HG03378 (cell line): ENCODE data around the gene TNPO3.
"Not testable (repeated sequence)": the region's sequence is repeated elsewhere in the genome, so short reads cannot be mapped to it uniquely, and the experiment has no call there.

Source experiments
- ATAC-seq: cut with Tn5 transposase; IDR thresholded peaks from one replicate; pipeline ENCODE4 v1.9.1; 2021; ENCODE audit warnings: mild to moderate bottlenecking, moderate library complexity; ENCODE audit not compliant: unreplicated experiment

Gene TNPO3

GRCh38 chr7:129072479-129073011 lies 17.6 kb upstream of the TNPO3 start:
- ATAC-seq: no peak

- no peak for ATAC-seq
These were observed 14.1 kb upstream of the TNPO3 start for GRCh38 chr7:129069021-129069420.

GRCh38 chr7:129067943-129068548 lies 13.1 kb upstream of the TNPO3 start:
- ATAC-seq: no peak

- ATAC-seq: not testable (repeated sequence)
These were observed 12.2 kb upstream of the TNPO3 start for GRCh38 chr7:129067132-129067561.

- no peak for ATAC-seq
These were observed 11.6 kb upstream of the TNPO3 start for GRCh38 chr7:129066290-129067131.

- ATAC-seq: no peak
These were observed 1.1 kb upstream of the TNPO3 start for GRCh38 chr7:129055861-129056464.

- peak; percentile 21 for ATAC-seq
These were observed 444 bp upstream of the TNPO3 start for GRCh38 chr7:129055294-129055816.

- ATAC-seq: no peak
These were observed 923 bp downstream of the TNPO3 start for GRCh38 chr7:129053938-129054437.

GRCh38 chr7:129052441-129052840 lies 2.5 kb downstream of the TNPO3 start:
- no peak for ATAC-seq

- not testable (repeated sequence) for ATAC-seq
These were observed 3.5 kb downstream of the TNPO3 start for GRCh38 chr7:129051459-129051858.

- no peak for ATAC-seq
These were observed 7.2 kb downstream of the TNPO3 start for GRCh38 chr7:129047761-129048160.

GRCh38 chr7:129045682-129046081 lies 9.2 kb downstream of the TNPO3 start:
- ATAC-seq: no peak

GRCh38 chr7:129043012-129043411 lies 11.9 kb downstream of the TNPO3 start:
- no peak for ATAC-seq

- no peak for ATAC-seq
These were observed 13.5 kb downstream of the TNPO3 start for GRCh38 chr7:129041142-129042085.

- ATAC-seq: not testable (repeated sequence)
These were observed 16.4 kb downstream of the TNPO3 start for GRCh38 chr7:129038468-129038867.

- ATAC-seq: no peak
These were observed 17.3 kb downstream of the TNPO3 start for GRCh38 chr7:129037585-129037984.

GRCh38 chr7:129032017-129032416 lies 22.9 kb downstream of the TNPO3 start:
- ATAC-seq: no peak

- ATAC-seq: no peak
These were observed 24.5 kb downstream of the TNPO3 start for GRCh38 chr7:129030440-129030839.

- ATAC-seq: no peak
These were observed 30.8 kb downstream of the TNPO3 start for GRCh38 chr7:129024125-129024524.

GRCh38 chr7:129021656-129022055 lies 33.3 kb downstream of the TNPO3 start:
- ATAC-seq: no peak
